Duodenal mucosa (tissue), 2 donors: Measurements from ENCODE around the gene CORT.

ENCODE experiments used
- H3K27ac ChIP-seq: one replicate; pipeline ENCODE4 v1.7.0; 2013; ENCODE audit warnings: low read depth, low read length
- H3K27me3 ChIP-seq, 2 donors: one replicate each; pipeline ENCODE4 v1.7.0; 2013; ENCODE audit warnings: low read length in 2 of 2, control low read depth in 1 of 2; ENCODE audit not compliant: insufficient read depth in 2 of 2, control insufficient read depth in 1 of 2
- H3K36me3 ChIP-seq, 2 donors: one replicate each; pipeline ENCODE4 v1.7.0; 2013; ENCODE audit warnings: low read length in 2 of 2, control low read depth in 1 of 2; ENCODE audit not compliant: insufficient read depth in 2 of 2, control insufficient read depth in 1 of 2
- H3K4me1 ChIP-seq, 2 donors: one replicate each; pipeline ENCODE4 v1.7.0; 2013; ENCODE audit warnings: low read length in 2 of 2, control low read depth in 1 of 2; ENCODE audit not compliant: insufficient read depth in 2 of 2, control insufficient read depth in 1 of 2
- H3K4me3 ChIP-seq, 2 donors: one replicate each; pipeline ENCODE4 v1.7.0; 2013; ENCODE audit warnings: low read length in 2 of 2, low read depth in 1 of 2
- H3K9ac ChIP-seq, 2 donors: one replicate each; pipeline ENCODE4 v1.7.0; 2013; ENCODE audit warnings: low read length in 2 of 2, low read depth in 1 of 2
- H3K9me3 ChIP-seq, 2 donors: one replicate each; pipeline ENCODE4 v1.7.0; 2013; ENCODE audit warnings: low read length in 2 of 2, control low read depth in 1 of 2; ENCODE audit not compliant: control insufficient read depth in 1 of 2

CORT gene

GRCh38 chr1:10494418-10494753, 44.6 kb downstream of the CORT start:
- Histone ChIP-seq H3K9me3 (no peaks in the 10 kb centered on the region), H3K9ac (no peak overlapping the region), H3K4me1 (peaks cover 20 to 23% of the 10 kb centered on the region in 2 donors), H3K4me3 (no peak overlapping the region), H3K36me3 (peaks cover 0 to 11% of the 10 kb centered on the region in 2 donors), H3K27ac (no peak overlapping the region), H3K27me3 (no peaks in the 10 kb centered on the region)

GRCh38 chr1:10494754-10495474, 45.1 kb downstream of the CORT start:
- H3K4me1 ChIP-seq: peaks cover 15 to 19% of the 10 kb centered on the region in 2 donors
- no peaks in the 10 kb centered on the region for H3K27me3 ChIP-seq
- H3K9ac ChIP-seq: peak overlapping the region; percentile 44 to 70
- peaks cover 0 to 11% of the 10 kb centered on the region in 2 donors for H3K36me3 ChIP-seq
- H3K4me3 ChIP-seq: peak overlapping the region; percentile 64 to 70
- H3K27ac ChIP-seq: peak overlapping the region; percentile 47
- no peaks in the 10 kb centered on the region for H3K9me3 ChIP-seq

GRCh38 chr1:10495475-10495817, 45.6 kb downstream of the CORT start:
- Histone ChIP-seq H3K9ac (peak overlapping the region; percentile 30 to 44), H3K9me3 (no peaks in the 10 kb centered on the region), H3K27me3 (no peaks in the 10 kb centered on the region), H3K36me3 (peaks cover 0 to 11% of the 10 kb centered on the region in 2 donors), H3K4me3 (peak overlapping the region; percentile 56 to 64), H3K27ac (peak overlapping the region; percentile 47), H3K4me1 (peaks cover 13 to 17% of the 10 kb centered on the region in 2 donors)

- Histone ChIP-seq H3K27ac (no peak overlapping the region), H3K4me3 (no peak overlapping the region), H3K36me3 (peaks cover 0 to 11% of the 10 kb centered on the region in 2 donors), H3K9me3 (no peaks in the 10 kb centered on the region), H3K27me3 (no peaks in the 10 kb centered on the region), H3K4me1 (peaks cover 13 to 17% of the 10 kb centered on the region in 2 donors), H3K9ac (peak overlapping the region; percentile 30 to 44)
Observed at GRCh38 chr1:10495952-10496351, 46.1 kb downstream of the CORT start.

GRCh38 chr1:10497109-10497508, 47.3 kb downstream of the CORT start:
- Histone ChIP-seq H3K4me1 (peaks cover 13 to 17% of the 10 kb centered on the region in 2 donors), H3K27ac (no peak overlapping the region), H3K4me3 (no peak overlapping the region), H3K36me3 (peaks cover 0 to 11% of the 10 kb centered on the region in 2 donors), H3K9ac (no peak overlapping the region), H3K9me3 (no peaks in the 10 kb centered on the region), H3K27me3 (no peaks in the 10 kb centered on the region)

GRCh38 chr1:10498231-10498630, 48.4 kb downstream of the CORT start:
- Histone ChIP-seq H3K36me3 (peaks cover 0 to 11% of the 10 kb centered on the region in 2 donors), H3K9ac (no peak overlapping the region)

More at GRCh38 chr1:10498231-10498630, 48.4 kb downstream of the CORT start:
- H3K4me3 ChIP-seq: no peak overlapping the region
- no peaks in the 10 kb centered on the region for H3K27me3 ChIP-seq
- H3K9me3 ChIP-seq: no peaks in the 10 kb centered on the region
- H3K27ac ChIP-seq: no peak overlapping the region
- H3K4me1 ChIP-seq: peaks cover 13 to 17% of the 10 kb centered on the region in 2 donors
